GM18502 (cell line): Measurements from ENCODE around the gene C15orf61.

Experiments
- ATAC-seq: cut with Tn5 transposase; IDR thresholded peaks from one replicate; pipeline ENCODE4 v1.9.1; 2021; ENCODE audit warnings: mild to moderate bottlenecking; ENCODE audit not compliant: unreplicated experiment, poor library complexity

Gene C15orf61

GRCh38 chr15:67579164-67579563 lies 58.2 kb downstream of the C15orf61 start:
- ATAC-seq = no peak
